K562 (cell line): ENCODE results near the gene LRRC7. TPM values are rescaled to one million over a fixed set of nuclear protein-coding genes. Genes with fewer than 3 reads are reported as not detected.

Experiments
- ATAC-seq: fragments of 200-7000 bp; cut with Tn5 transposase; 3 replicates; pipeline ENCODE4 v1.9.1; 2020; ENCODE audit warnings: moderate library complexity
- BruUV-seq: library from RNA; stranded (reverse); fragments of 400-500 nt; replicated peaks from 2 replicates; lab custom pipeline; 2021; lab: Mats Ljungman, UMichigan
- CTCF ChIA-PET: fragments of 300-600 bp; formaldehyde crosslinking; extraction: SDS; loops from one replicate; lab custom pipeline; 2021; ENCODE audit warnings: low intra/inter-chr PET ratio; lab: Yijun Ruan, JAX
- POLR2A ChIA-PET: fragments of 300-600, 350-650 bp; sonication (Branson Sonifier 250); formaldehyde crosslinking; extraction: SDS; loops from one replicate; lab custom pipeline; 2021; ENCODE audit warnings: antibody characterized with exemption, inconsistent platforms; lab: Yijun Ruan, JAX
- DNase-seq, 4 experiments: peaks; one replicate each; pipeline versions ENCODE4 v3.0.0 to v3.0.0-alpha.2; 2011 to 2018; ENCODE audit warnings: low spot score in 3 of 4, mixed read lengths in 3 of 4; ENCODE audit errors: extremely low read depth in 1 of 4
- FAIRE-seq: peaks from 2 replicates; lab custom pipeline; 2011; peaks lifted over from hg19 to GRCh38; lab: Jason Lieb, UNC
- H2AFZ ChIP-seq: 2 replicates; pipeline ENCODE4 v1.6.0; 2011; ENCODE audit warnings: low read depth, low read length, control low read depth, inconsistent platforms
- H3K27ac ChIP-seq: fragments of 200-600 bp; 3 replicates; pipeline ENCODE4 v1.8.0; 2011; ENCODE audit warnings: low read depth, mild to moderate bottlenecking, control low read depth, inconsistent platforms, low read length, moderate library complexity, mixed read lengths; ENCODE audit errors: extremely low read depth
- H3K27me3 ChIP-seq, 2 experiments: fragments of 300-600 bp in 1 of 2; 2 replicates in 1 of 2; 3 replicates in 1 of 2; pipeline versions ENCODE4 v1.6.0 to v1.8.0; 2011; ENCODE audit warnings: inconsistent platforms in 2 of 2, low read length in 2 of 2, mild to moderate bottlenecking in 1 of 2, mixed read lengths in 1 of 2, moderate library complexity in 1 of 2; ENCODE audit not compliant: control insufficient read depth in 2 of 2, insufficient read depth in 2 of 2
- H3K36me3 ChIP-seq: fragments of 300-600 bp; 3 replicates; pipeline ENCODE4 v1.8.0; 2011; ENCODE audit warnings: mild to moderate bottlenecking, low read length, inconsistent platforms; ENCODE audit not compliant: control insufficient read depth, insufficient read depth
- H3K4me1 ChIP-seq, 2 experiments: fragments of 200-600 bp in 1 of 2; replicated peaks in 1 of 2; 2 replicates in 1 of 2; 3 replicates in 1 of 2; pipeline versions ENCODE4 v1.5.1 to v1.8.0; 2011; ENCODE audit warnings: inconsistent platforms in 2 of 2, low read length in 2 of 2, mild to moderate bottlenecking in 1 of 2, mixed read lengths in 1 of 2, moderate library complexity in 1 of 2; ENCODE audit not compliant: control insufficient read depth in 2 of 2, insufficient read depth in 2 of 2
- H3K4me2 ChIP-seq: 2 replicates; pipeline ENCODE4 v1.6.1; 2011; ENCODE audit warnings: low read length, control low read depth, inconsistent platforms, mixed read lengths; ENCODE audit not compliant: insufficient read depth
- H3K4me3 ChIP-seq: fragments of 200-600 bp; sonication (generic), shearing (Covaris generic); 2 replicates; pipeline ENCODE4 v1.5.1; 2016; ENCODE audit warnings: control low read depth, inconsistent platforms
- H3K79me2 ChIP-seq: fragments of 200-600 bp; 3 replicates; pipeline ENCODE4 v1.8.0; 2011; ENCODE audit warnings: low read length, inconsistent platforms; ENCODE audit not compliant: control insufficient read depth, insufficient read depth
- H3K9ac ChIP-seq, 2 experiments: 2 replicates each; pipeline versions ENCODE4 v1.6.0 to v1.6.1; 2011; ENCODE audit warnings: low read depth in 2 of 2, low read length in 2 of 2, control low read depth in 1 of 2, inconsistent platforms in 1 of 2, mild to moderate bottlenecking in 1 of 2, mixed read lengths in 1 of 2; ENCODE audit not compliant: insufficient read depth in 1 of 2
- H3K9me1 ChIP-seq: one replicate; pipeline ENCODE4 v1.6.0; 2011; ENCODE audit warnings: inconsistent platforms, mild to moderate bottlenecking, low read length, moderate library complexity; ENCODE audit not compliant: control insufficient read depth, insufficient read depth
- H3K9me3 ChIP-seq: replicated peaks from 2 replicates; pipeline ENCODE4 v1.5.1; 2011; ENCODE audit warnings: low read depth, low read length, inconsistent platforms; ENCODE audit not compliant: control insufficient read depth, insufficient read depth
- H4K20me1 ChIP-seq: replicated peaks from 2 replicates; pipeline ENCODE4 v1.6.1; 2011; ENCODE audit warnings: low read length, inconsistent platforms, mixed read lengths; ENCODE audit not compliant: control insufficient read depth, insufficient read depth
- FIP1L1 ChIP-seq: fragments of 200-400 bp; formaldehyde crosslinking; IDR thresholded peaks from 2 replicates; pipeline ENCODE4 v1.6.1; 2018; ENCODE audit warnings: mild to moderate bottlenecking, low read depth, low read length; ENCODE audit not compliant: poor library complexity, severe bottlenecking
- MAFF ChIP-seq: IDR thresholded peaks from 2 replicates; pipeline ENCODE4 v1.6.1; 2012; ENCODE audit warnings: low read length, improper control_type of control experiment
- MIER1 ChIP-seq: fragments of 450-650 bp; IDR thresholded peaks from 2 replicates; pipeline ENCODE4 v1.6.1; 2016; ENCODE audit warnings: antibody characterized with exemption, mild to moderate bottlenecking, low read depth
- ZBTB43 ChIP-seq: sonication (generic); formaldehyde crosslinking; IDR thresholded peaks from 2 replicates; pipeline ENCODE4 v1.8.0; 2023; ENCODE audit warnings: mild to moderate bottlenecking, missing genetic modification reagents
- ZNF707 ChIP-seq: fragments of 250-450 bp; sonication (Bioruptor Pico); conservative IDR thresholded peaks from 2 replicates; pipeline ENCODE4 v1.8.0; 2022; ENCODE audit warnings: inconsistent platforms, mild to moderate bottlenecking, moderate library complexity
- WGBS: fragments of 100-300 bp; shearing (Covaris generic); methylation state at CpG from one replicate; pipeline ENCODE4 v1.1.6; 2016; ENCODE audit warnings: low coverage, mixed read lengths; ENCODE audit not compliant: insufficient coverage; ENCODE audit errors: missing lambda C conversion rate; 5-methylcytosine and 5-hydroxymethylcytosine counted together
- in situ Hi-C: fragments of 300-500 bp; cut with MboI; formaldehyde crosslinking; loops from 4 replicates; pipeline ENCODE4 v1.15.0; 2018; ENCODE audit warnings: inconsistent platforms, mixed read lengths
- intact Hi-C: fragments of 100-400 bp; cut with micrococcal nuclease; formaldehyde crosslinking; loops from 2 replicates; pipeline ENCODE4 v1.14.2; 2022
- polyA plus RNA-seq, 8 experiments: library from polyadenylated mRNA; depleted of rRNA in 4 of 8; stranded (reverse) in 5 of 8; unstranded in 3 of 8; fragments of >200 nt; fragmentation: Nextera tagmentation in 2 of 8; fragmentation: Illumina TruSeq in 1 of 8; extraction: Ambion mirVana in 2 of 8; extraction: Trizol in 1 of 8; gene quantifications; 2 replicates each; pipeline versions ENCODE4 v1.2.1 to v1.2.3, GENCODE V29; 2011 to 2014; ENCODE audit warnings: inconsistent platforms in 1 of 8, missing spikeins in 1 of 8
- total RNA-seq, 7 experiments: library from RNA; depleted of rRNA in 6 of 7; stranded (reverse); fragments of >200 nt in 6 of 7; fragmentation: Illumina TruSeq in 2 of 7; extraction: Trizol in 2 of 7; gene quantifications; 2 replicates each; pipeline versions ENCODE4 v1.2.1 to v1.2.3, GENCODE V29; 2011 to 2021; ENCODE audit warnings: low replicate concordance in 1 of 7

LRRC7 gene
- total and polyA plus RNA-seq, 9 of the 15 experiments (the other 6 are each of a cell fraction or from before 2014, with no cell fraction given) = 0.09 to 0.94 (median 0.49) TPM

DNA sequence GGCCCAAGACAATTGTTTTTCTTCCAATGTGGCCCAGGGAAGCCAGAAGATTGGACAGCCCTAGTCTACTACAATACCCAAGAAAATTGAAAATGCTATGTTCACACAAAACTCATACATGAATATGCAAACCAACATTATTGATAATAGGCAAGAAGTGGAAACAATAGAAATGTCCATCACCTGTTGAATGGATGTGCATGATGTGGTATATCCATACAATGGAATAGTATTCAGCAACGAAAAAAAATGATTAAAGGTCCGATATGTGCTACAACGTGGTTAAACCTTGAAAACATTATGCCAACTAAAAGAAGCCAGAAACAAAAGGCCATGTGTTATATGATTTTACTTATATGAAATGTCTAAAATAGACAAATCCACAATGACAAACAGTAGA lies 375.3 kb downstream of the LRRC7 start (continued):
- no peak for TF ChIP-seq MAFF
- no peak for TF ChIP-seq ZBTB43 (CRISPR knock-in tag)
- TF ChIP-seq FIP1L1 = no peak
- TF ChIP-seq MIER1 = no peak

DNA sequence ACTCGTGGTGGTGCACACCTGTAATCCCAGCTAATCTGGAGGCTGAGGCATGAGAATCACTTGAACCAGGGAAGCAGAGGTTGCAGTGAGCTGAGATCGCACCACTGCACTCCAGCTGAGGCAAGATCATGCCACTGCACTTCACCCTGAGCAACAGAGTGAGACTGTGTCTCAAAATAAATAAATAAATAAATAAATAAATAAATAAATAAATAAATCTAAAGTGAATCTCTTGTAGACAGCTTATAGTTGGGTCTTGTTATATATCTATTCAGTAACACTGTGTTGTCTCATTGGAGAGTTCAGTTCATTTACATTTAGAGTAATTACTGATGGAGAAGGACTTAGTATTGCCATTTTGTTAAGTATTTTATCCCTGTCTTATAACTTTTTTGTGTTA lies 379.2 kb downstream of the LRRC7 start:
- no peak overlapping the region for H2AFZ ChIP-seq
- no peaks in the 10 kb centered on the region for H3K36me3 ChIP-seq
- no TSS peak for BruUV-seq
- no peaks in the 10 kb centered on the region for H3K79me2 ChIP-seq
- H3K27me3 ChIP-seq = no peaks in the 10 kb centered on the region
- H3K27ac ChIP-seq = no peak overlapping the region
- no peak overlapping the region for H3K9ac ChIP-seq
- FAIRE-seq = no peak
- POLR2A ChIA-PET = interaction anchor here (0.6 kb wide), 1 partner anchor 1548 kb away, joined by 3 read pairs; no protein-coding TSS in a partner anchor
- WGBS = 0% methylated on average over 2 of the region's 2 CpGs
- no peaks in the 10 kb centered on the region for H3K9me1 ChIP-seq
- no peaks in the 10 kb centered on the region for H4K20me1 ChIP-seq
- H3K4me3 ChIP-seq = no peak overlapping the region
- H3K4me2 ChIP-seq = no peak overlapping the region
- H3K4me1 ChIP-seq = no peaks in the 10 kb centered on the region
- TF ChIP-seq ZNF707 (CRISPR knock-in tag) = no peak
- no peaks in the 10 kb centered on the region for H3K9me3 ChIP-seq
- ATAC-seq = no peak
- CTCF ChIA-PET = no interaction called here
- intact Hi-C loops = no loop called here
- in situ Hi-C loops = no loop called here
- no peak for DNase-seq
